H1 (cell line): Measurements from ENCODE around the gene VN1R5. TPM values are rescaled to one million over a fixed set of nuclear protein-coding genes. Genes with fewer than 3 reads are reported as not detected.

Source experiments
- CTCF ChIA-PET: fragments of 300-600 bp; sonication (Branson Sonifier 250); formaldehyde crosslinking; loops from one replicate; lab custom pipeline; 2021; ENCODE audit not compliant: partially characterized antibody; lab: Charles Lee
- POLR2A ChIA-PET: fragments of 300-600 bp; sonication (Branson Sonifier 250); formaldehyde crosslinking; loops from one replicate; lab custom pipeline; 2021; ENCODE audit warnings: inconsistent platforms; ENCODE audit not compliant: partially characterized antibody; lab: Charles Lee
- DNase-seq, 2 experiments: peaks; one replicate each; pipeline versions ENCODE4 v3.0.0 to v3.0.0-alpha.2; 2010 to 2022; ENCODE audit warnings: low spot score in 2 of 2, low read depth in 1 of 2, mixed read lengths in 1 of 2
- FAIRE-seq: peaks from 2 replicates; lab custom pipeline; 2011; peaks lifted over from hg19 to GRCh38; lab: Jason Lieb, UNC
- H2AFZ ChIP-seq: 2 replicates; pipeline ENCODE4 v1.8.1; 2012; ENCODE audit warnings: low read length, inconsistent platforms
- H2AK5ac ChIP-seq: 2 replicates; pipeline ENCODE4 v1.6.1; 2013; ENCODE audit warnings: low read depth, low read length
- H2BK120ac ChIP-seq: replicated peaks from 2 replicates; pipeline ENCODE3; 2013; ENCODE audit warnings: low read depth, low read length, inconsistent platforms
- H2BK12ac ChIP-seq: 2 replicates; pipeline ENCODE4 v1.6.1; 2013; ENCODE audit warnings: low read depth, low read length
- H2BK15ac ChIP-seq: 2 replicates; pipeline ENCODE4 v1.6.1; 2013; ENCODE audit warnings: low read length
- H2BK20ac ChIP-seq: 2 replicates; pipeline ENCODE4 v1.6.1; 2013; ENCODE audit warnings: low read length
- H2BK5ac ChIP-seq: 2 replicates; pipeline ENCODE4 v1.6.1; 2013; ENCODE audit warnings: low read depth, low read length
- H3K14ac ChIP-seq: 2 replicates; pipeline ENCODE4 v1.6.1; 2013; ENCODE audit warnings: inconsistent platforms; ENCODE audit not compliant: insufficient read length
- H3K18ac ChIP-seq: 2 replicates; pipeline ENCODE4 v1.6.1; 2013; ENCODE audit warnings: low read length; ENCODE audit errors: extremely low read depth
- H3K23ac ChIP-seq: 2 replicates; pipeline ENCODE4 v1.6.1; 2013; ENCODE audit warnings: inconsistent platforms; ENCODE audit not compliant: insufficient read length
- H3K23me2 ChIP-seq: 2 replicates; pipeline ENCODE4 v1.6.1; 2013; ENCODE audit warnings: low read depth, low read length
- H3K27ac ChIP-seq: 2 replicates; pipeline ENCODE4 v1.6.1; 2011; ENCODE audit warnings: low read depth, low read length, inconsistent platforms
- H3K27me3 ChIP-seq, 4 experiments: replicated peaks in 1 of 4; 1 replicate in 1 of 4; 2 replicates in 3 of 4; pipeline versions ENCODE4 v1.6.1 to v1.8.1; 2011 to 2013; ENCODE audit warnings: low read length in 3 of 4, mild to moderate bottlenecking in 3 of 4, inconsistent platforms in 2 of 4, mixed read lengths in 2 of 4, moderate library complexity in 1 of 4; ENCODE audit not compliant: control insufficient read depth in 3 of 4, insufficient read depth in 3 of 4; ENCODE audit errors: extremely low read depth in 1 of 4
- H3K36me3 ChIP-seq, 4 experiments: 2 replicates each; pipeline versions ENCODE4 v1.6.1 to v1.8.1; 2011 to 2013; ENCODE audit warnings: mild to moderate bottlenecking in 4 of 4, low read length in 3 of 4, moderate library complexity in 2 of 4, control low read depth in 1 of 4, inconsistent platforms in 1 of 4; ENCODE audit not compliant: insufficient read depth in 4 of 4, control insufficient read depth in 2 of 4
- H3K4ac ChIP-seq: replicated peaks from 2 replicates; pipeline ENCODE3; 2013; ENCODE audit warnings: low read length, low read depth, mixed read lengths, inconsistent platforms; ENCODE audit not compliant: insufficient read length
- H3K4me1 ChIP-seq, 4 experiments: replicated peaks in 1 of 4; 1 replicate in 1 of 4; 2 replicates in 3 of 4; pipeline versions ENCODE4 v1.6.1 to v1.8.1; 2011 to 2013; ENCODE audit warnings: low read length in 3 of 4, inconsistent platforms in 2 of 4, mixed read lengths in 1 of 4; ENCODE audit not compliant: insufficient read depth in 4 of 4, control insufficient read depth in 3 of 4
- H3K4me2 ChIP-seq, 2 experiments: 2 replicates each; pipeline versions ENCODE4 v1.6.1 to v1.8.1; 2011 to 2013; ENCODE audit warnings: low read depth in 2 of 2, low read length in 2 of 2, control low read depth in 1 of 2, inconsistent platforms in 1 of 2, mild to moderate bottlenecking in 1 of 2; ENCODE audit not compliant: insufficient read depth in 1 of 2
- H3K4me3 ChIP-seq, 4 experiments: fragments of 200-600, 300-600 bp in 1 of 4; sonication (generic), shearing (Covaris generic), sonication (Bioruptor Twin) in 1 of 4; 2 replicates each; pipeline versions ENCODE4 v1.5.1 to v1.8.1; 2011 to 2016; ENCODE audit warnings: low read length in 4 of 4, low read depth in 3 of 4, control low read depth in 2 of 4, inconsistent platforms in 2 of 4, mild to moderate bottlenecking in 2 of 4, mixed read lengths in 1 of 4, moderate library complexity in 1 of 4; ENCODE audit not compliant: insufficient read depth in 2 of 4; ENCODE audit errors: extremely low read depth in 1 of 4
- H3K56ac ChIP-seq: replicated peaks from 2 replicates; pipeline ENCODE3; 2013; ENCODE audit warnings: low read depth, mild to moderate bottlenecking, mixed read lengths, low read length, inconsistent platforms; ENCODE audit not compliant: insufficient read length
- H3K79me1 ChIP-seq: 2 replicates; pipeline ENCODE4 v1.6.1; 2013; ENCODE audit warnings: low read depth, low read length, control low read depth
- H3K79me2 ChIP-seq, 2 experiments: 2 replicates each; pipeline versions ENCODE4 v1.6.1 to v1.8.1; 2012 to 2013; ENCODE audit warnings: low read length in 2 of 2, mild to moderate bottlenecking in 2 of 2, inconsistent platforms in 1 of 2; ENCODE audit not compliant: insufficient read depth in 2 of 2, control insufficient read depth in 1 of 2
- H3K9ac ChIP-seq, 4 experiments: replicated peaks in 1 of 4; 1 replicate in 1 of 4; 2 replicates in 3 of 4; pipeline versions ENCODE4 v1.6.1 to v1.8.1; 2011 to 2013; ENCODE audit warnings: low read depth in 3 of 4, low read length in 3 of 4, control low read depth in 2 of 4, mild to moderate bottlenecking in 2 of 4, moderate library complexity in 2 of 4, inconsistent platforms in 1 of 4; ENCODE audit errors: extremely low read depth in 1 of 4
- H3K9me3 ChIP-seq, 2 experiments: 2 replicates each; pipeline versions ENCODE4 v1.6.1 to v1.8.1; 2012 to 2013; ENCODE audit warnings: mild to moderate bottlenecking in 2 of 2, moderate library complexity in 2 of 2, control low read depth in 1 of 2, inconsistent platforms in 1 of 2, low read depth in 1 of 2, low read length in 1 of 2, mixed read lengths in 1 of 2; ENCODE audit not compliant: insufficient read depth in 2 of 2
- H4K20me1 ChIP-seq, 2 experiments: replicated peaks in 1 of 2; 2 replicates each; pipeline versions ENCODE3 to v1.8.1; 2011 to 2013; ENCODE audit warnings: inconsistent platforms in 2 of 2, low read length in 2 of 2, mild to moderate bottlenecking in 1 of 2; ENCODE audit not compliant: insufficient read depth in 2 of 2, control insufficient read depth in 1 of 2
- H4K5ac ChIP-seq: 2 replicates; pipeline ENCODE4 v1.6.1; 2013; ENCODE audit warnings: low read length, low read depth, mixed read lengths, inconsistent platforms; ENCODE audit not compliant: insufficient read length
- H4K8ac ChIP-seq: 2 replicates; pipeline ENCODE4 v1.8.0; 2013; ENCODE audit warnings: mild to moderate bottlenecking, moderate library complexity, low read length, inconsistent platforms; ENCODE audit not compliant: insufficient read depth; ENCODE audit errors: extremely low read depth
- H4K91ac ChIP-seq: replicated peaks from 2 replicates; pipeline ENCODE3; 2013; ENCODE audit warnings: low read length, mixed read lengths, inconsistent platforms; ENCODE audit not compliant: insufficient read length
- FOSL1 ChIP-seq: IDR thresholded peaks from 2 replicates; pipeline ENCODE4 v1.6.1; 2011; ENCODE audit warnings: mild to moderate bottlenecking, low read depth, low read length, moderate library complexity; ENCODE audit not compliant: insufficient read depth
- JUN ChIP-seq: IDR thresholded peaks from 2 replicates; pipeline ENCODE4 v1.6.1; 2011; ENCODE audit warnings: low read depth, mild to moderate bottlenecking, improper control_type of control experiment, low read length
- MAFK ChIP-seq: IDR thresholded peaks from 2 replicates; pipeline ENCODE4 v1.6.1; 2012; ENCODE audit warnings: low read depth, mild to moderate bottlenecking, improper control_type of control experiment, low read length
- NRF1 ChIP-seq: IDR thresholded peaks from 2 replicates; pipeline ENCODE4 v1.6.1; 2011; ENCODE audit warnings: mild to moderate bottlenecking, low read depth, low read length, improper control_type of control experiment
- POLR2A ChIP-seq, 2 experiments: IDR thresholded peaks; 1 replicate in 1 of 2; 2 replicates in 1 of 2; pipeline ENCODE4 v1.6.1; 2011; ENCODE audit warnings: low read depth in 2 of 2, low read length in 2 of 2, mild to moderate bottlenecking in 2 of 2; ENCODE audit errors: control extremely low read depth in 1 of 2
- POLR2AphosphoS5 ChIP-seq: IDR thresholded peaks from 2 replicates; pipeline ENCODE4 v1.6.1; 2011; ENCODE audit warnings: low read depth, low read length
- SIN3A ChIP-seq, 2 experiments: IDR thresholded peaks in 1 of 2; conservative IDR thresholded peaks in 1 of 2; 2 replicates each; pipeline ENCODE4 v1.6.1; 2011 to 2012; ENCODE audit warnings: low read length in 2 of 2, improper control_type of control experiment in 1 of 2, low read depth in 1 of 2, mild to moderate bottlenecking in 1 of 2
- TEAD4 ChIP-seq: IDR thresholded peaks from 2 replicates; pipeline ENCODE4 v1.6.1; 2012; ENCODE audit warnings: low read depth, low read length, inconsistent platforms, mixed read lengths
- YY1 ChIP-seq: IDR thresholded peaks from 2 replicates; pipeline ENCODE4 v1.6.1; 2011; ENCODE audit warnings: low read depth, mild to moderate bottlenecking, low read length
- WGBS, 2 experiments: shearing (Covaris generic) in 1 of 2; methylation state at CpG; one replicate each; pipeline versions ENCODE4 v1.1.6 to v1.1.7; 2013 to 2015; ENCODE audit warnings: low lambda C conversion rate in 2 of 2, mixed read lengths in 2 of 2, inconsistent platforms in 1 of 2, low coverage in 1 of 2, missing lambda C conversion rate in 1 of 2; ENCODE audit not compliant: insufficient replicate concordance in 2 of 2, insufficient coverage in 1 of 2, insufficient read length in 1 of 2; ENCODE audit errors: extremely low coverage in 1 of 2, missing lambda C conversion rate in 1 of 2; 5-methylcytosine and 5-hydroxymethylcytosine counted together
- polyA plus RNA-seq, 7 experiments: library from polyadenylated mRNA; depleted of rRNA in 3 of 7; stranded (reverse) in 5 of 7; unstranded in 2 of 7; fragments of >200 nt in 5 of 7; fragments of 200-250 nt in 2 of 7; gene quantifications; 1 replicate in 5 of 7; 2 replicates in 1 of 7; 4 replicates in 1 of 7; pipeline versions ENCODE4 v1.2.1 to v1.2.3, GENCODE V29; 2011 to 2013; ENCODE audit warnings: missing spikeins in 2 of 7, mixed read lengths in 2 of 7
- total RNA-seq: library from RNA; stranded (reverse); fragmentation: NEBNext Ultra II Directional; extraction: Animal tissue kit (Norgen Biotek cat#: 25700); gene quantifications from 2 replicates; pipeline ENCODE4 v1.2.1, GENCODE V29; 2021
- TF ChIP-seq, protein P1 (sequence below): IDR thresholded peaks from 2 replicates; pipeline ENCODE4 v1.6.1; 2011; ENCODE audit warnings: low read length, improper control_type of control experiment
- TF ChIP-seq, protein P2 (sequence below): IDR thresholded peaks from 2 replicates; pipeline ENCODE4 v1.6.1; 2012; ENCODE audit warnings: inconsistent platforms

VN1R5 gene
- total and polyA plus RNA-seq, 2 of the 8 experiments (the other 6 are each of a cell fraction or from before 2014, with no cell fraction given) = not detected

GRCh38 chr1:247295274-247295684 is 39.4 kb downstream of the VN1R5 start:
- ChIA-PET CTCF (no interaction called here), POLR2A (no interaction called here)
- H3K27ac ChIP-seq = no peak overlapping the region; the same call in 1 of the 2 replicates
- peak overlapping the region; percentile 45 to 61 for H3K4me2 ChIP-seq
- H3K79me2 ChIP-seq = no peaks in the 10 kb centered on the region
- 0 out of 2 replicates have a peak overlapping the region, but pooled peaks have one; percentile 25 for H2AK5ac ChIP-seq
- H2AFZ ChIP-seq = no peak overlapping the region
- no peaks in the 10 kb centered on the region; a peak in 1 of 4 replicates for H3K9me3 ChIP-seq
- H3K4me1 ChIP-seq = peaks cover 23 to 53% (median 46%) of the 10 kb centered on the region in 4 experiments
- no peak overlapping the region for H4K91ac ChIP-seq
- FAIRE-seq (peak; percentile 57), DNase-seq (peak in 1 of 2 experiments; percentile 70)
- no peak overlapping the region for H4K8ac ChIP-seq
- no peak overlapping the region for H4K5ac ChIP-seq
- H3K36me3 ChIP-seq = peaks cover 6 to 15% (median 11%) of the 10 kb centered on the region in 4 experiments; a peak in 7 of 8 replicates
- no peak overlapping the region for H2BK120ac ChIP-seq
- no peak overlapping the region for H3K4ac ChIP-seq
- H3K14ac ChIP-seq = no peak overlapping the region
- H3K23ac ChIP-seq = no peak overlapping the region
- WGBS, 2 experiments = 8% methylated on average over 6 of the region's 6 CpGs; no CpG with 5 or more reads in 1 of the 2 experiments
- H2BK5ac ChIP-seq = peak overlapping the region; percentile 45; the same call in 1 of the 2 replicates
- no peak overlapping the region for H3K56ac ChIP-seq
- H4K20me1 ChIP-seq = no peaks in the 10 kb centered on the region
- H3K4me3 ChIP-seq = peak overlapping the region in 2 of 4 experiments; percentile 5 to 43; a peak in 1 of 8 replicates
- peak overlapping the region; percentile 90 for H2BK12ac ChIP-seq
- peak overlapping the region; percentile 75; the same call in 1 of the 2 replicates for H2BK20ac ChIP-seq
- no peaks in the 10 kb centered on the region for H3K27me3 ChIP-seq
- H3K9ac ChIP-seq = no peak overlapping the region
- no peaks in the 10 kb centered on the region; the same call in 1 of the 2 replicates for H3K23me2 ChIP-seq
- H3K79me1 ChIP-seq = peaks cover 4% of the 10 kb centered on the region; the same call in 1 of the 2 replicates
- 0 out of 2 replicates have a peak overlapping the region, but pooled peaks have one; percentile 25 for H2BK15ac ChIP-seq
- peak overlapping the region; percentile 49; the same call in 1 of the 2 replicates for H3K18ac ChIP-seq
- TF ChIP-seq NRF1 (no peak), POLR2AphosphoS5 (peak; percentile 64; the same call in 1 of the 2 replicates), SIN3A (conservative IDR thresholded peaks at IDR 0.05 in 1 of 2, IDR thresholded peaks at IDR 0.05 in 1 of 2; ENCODE audit: low read depth in 1 of 2, low read length in 2 of 2) (peak in 1 of 2 experiments; percentile 79; a peak in 2 of 4 replicates), FOSL1 (no peak), YY1 (peak; percentile 37; the same call in 1 of the 2 replicates), POLR2A (IDR thresholded peaks at IDR 0.05; ENCODE audit: control extremely low read depth in 1 of 2, low read depth in 2 of 2, low read length in 2 of 2) (peak in 1 of 2 experiments; percentile 40; a peak in 2 of 3 replicates), MAFK (no peak), JUN (no peak), TEAD4 (peak; percentile 92)
- TF ChIP-seq, protein P1, sequence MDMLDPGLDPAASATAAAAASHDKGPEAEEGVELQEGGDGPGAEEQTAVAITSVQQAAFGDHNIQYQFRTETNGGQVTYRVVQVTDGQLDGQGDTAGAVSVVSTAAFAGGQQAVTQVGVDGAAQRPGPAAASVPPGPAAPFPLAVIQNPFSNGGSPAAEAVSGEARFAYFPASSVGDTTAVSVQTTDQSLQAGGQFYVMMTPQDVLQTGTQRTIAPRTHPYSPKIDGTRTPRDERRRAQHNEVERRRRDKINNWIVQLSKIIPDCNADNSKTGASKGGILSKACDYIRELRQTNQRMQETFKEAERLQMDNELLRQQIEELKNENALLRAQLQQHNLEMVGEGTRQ = 0 out of 2 replicates have a peak, but pooled peaks have one; percentile 23
- TF ChIP-seq, protein P2, sequence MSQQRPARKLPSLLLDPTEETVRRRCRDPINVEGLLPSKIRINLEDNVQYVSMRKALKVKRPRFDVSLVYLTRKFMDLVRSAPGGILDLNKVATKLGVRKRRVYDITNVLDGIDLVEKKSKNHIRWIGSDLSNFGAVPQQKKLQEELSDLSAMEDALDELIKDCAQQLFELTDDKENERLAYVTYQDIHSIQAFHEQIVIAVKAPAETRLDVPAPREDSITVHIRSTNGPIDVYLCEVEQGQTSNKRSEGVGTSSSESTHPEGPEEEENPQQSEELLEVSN = peak; percentile 41; the same call in 1 of the 2 replicates
